HCT116 (cell line): Measurements from ENCODE around the gene NBL1. TPM values are rescaled to one million over a fixed set of nuclear protein-coding genes. Genes with fewer than 3 reads are reported as not detected.

Source experiments
- ATAC-seq: fragments of 200-7000 bp; cut with Tn5 transposase; 2 replicates; pipeline ENCODE4 v1.9.1; 2020; ENCODE audit warnings: mild to moderate bottlenecking, moderate library complexity
- BruUV-seq: library from RNA; stranded (reverse); fragments of 400-500 nt; replicated peaks from 2 replicates; lab custom pipeline; 2021; lab: Mats Ljungman, UMichigan
- CTCF ChIA-PET: fragments of 300-600 bp; sonication (Branson Sonifier 250); formaldehyde crosslinking; loops from one replicate; lab custom pipeline; 2021; ENCODE audit warnings: antibody characterized with exemption; lab: Charles Lee
- POLR2A ChIA-PET: fragments of 300-600, 350-600 bp; sonication (Branson Sonifier 250); formaldehyde crosslinking; loops from one replicate; lab custom pipeline; 2021; ENCODE audit warnings: antibody characterized with exemption; lab: Charles Lee
- RAD21 ChIA-PET, 2 experiments: fragments of 300-600 bp; sonication (Branson Sonifier 250); formaldehyde crosslinking; loops; one replicate each; lab custom pipeline; 2023; ENCODE audit warnings: low total read pairs in 2 of 2; ENCODE audit not compliant: uncharacterized antibody in 2 of 2, unreplicated experiment in 2 of 2, low non-redundant PET in 1 of 2; lab: Charles Lee
- DNase-seq: peaks from one replicate; pipeline ENCODE4 v3.0.0-alpha.2; 2010; ENCODE audit warnings: low read depth, low spot score
- H2AFZ ChIP-seq: fragments of 200-600 bp; shearing (Covaris generic), sonication (generic); 2 replicates; pipeline ENCODE4 v1.6.1; 2017; ENCODE audit warnings: low read depth, mixed run types, mixed read lengths, antibody characterized with exemption, low read length; ENCODE audit not compliant: poor library complexity, severe bottlenecking
- H3K27ac ChIP-seq: 2 replicates; pipeline ENCODE4 v1.5.1; 2012; ENCODE audit warnings: low read depth, low read length
- H3K27me3 ChIP-seq: fragments of 200-600 bp; sonication (generic); 2 replicates; pipeline ENCODE4 v1.6.1; 2016; ENCODE audit warnings: mixed run types, low read length, mixed read lengths; ENCODE audit not compliant: insufficient read depth
- H3K36me3 ChIP-seq, 2 experiments: fragments of 200-500 bp in 1 of 2; fragments of 200-600 bp in 1 of 2; sonication (Bioruptor generic) in 1 of 2; sonication (generic) in 1 of 2; 2 replicates each; pipeline versions ENCODE4 v1.5.1 to v1.6.1; 2014 to 2016; ENCODE audit warnings: low read length in 2 of 2, inconsistent platforms in 1 of 2, mixed read lengths in 1 of 2, mixed run types in 1 of 2; ENCODE audit not compliant: insufficient read depth in 2 of 2, control insufficient read depth in 1 of 2
- H3K4me1 ChIP-seq, 2 experiments: fragments of 200-600 bp in 1 of 2; sonication (generic) in 1 of 2; 2 replicates each; pipeline versions ENCODE4 v1.5.1 to v1.6.1; 2012 to 2017; ENCODE audit warnings: low read length in 2 of 2, inconsistent platforms in 1 of 2, mild to moderate bottlenecking in 1 of 2, mixed read lengths in 1 of 2, mixed run types in 1 of 2, moderate library complexity in 1 of 2; ENCODE audit not compliant: insufficient read depth in 2 of 2, control insufficient read depth in 1 of 2
- H3K4me2 ChIP-seq: fragments of 200-600 bp; sonication (generic); 2 replicates; pipeline ENCODE4 v1.6.1; 2017; ENCODE audit warnings: mixed run types, low read length, mixed read lengths
- H3K4me3 ChIP-seq, 2 experiments: fragments of 200-600 bp in 1 of 2; sonication (generic) in 1 of 2; replicated peaks in 1 of 2; 2 replicates each; pipeline ENCODE4 v1.5.1; 2011 to 2016; ENCODE audit warnings: low read length in 2 of 2, control low read depth in 1 of 2, low read depth in 1 of 2, mild to moderate bottlenecking in 1 of 2, mixed read lengths in 1 of 2, mixed run types in 1 of 2
- H3K79me2 ChIP-seq: fragments of 200-600 bp; sonication (generic); 2 replicates; pipeline ENCODE4 v1.6.1; 2017; ENCODE audit warnings: mild to moderate bottlenecking, mixed run types, low read length, moderate library complexity, mixed read lengths; ENCODE audit not compliant: insufficient read depth
- H3K9ac ChIP-seq: fragments of 200-600 bp; sonication (generic); 2 replicates; pipeline ENCODE4 v1.6.1; 2016; ENCODE audit warnings: low read length, mixed read lengths
- H3K9me2 ChIP-seq: fragments of 200-600 bp; sonication (generic), shearing (Covaris generic); 2 replicates; pipeline ENCODE4 v1.6.1; 2017; ENCODE audit warnings: mixed run types, mild to moderate bottlenecking, moderate library complexity; ENCODE audit not compliant: insufficient read depth
- H3K9me3 ChIP-seq, 2 experiments: fragments of 200-500 bp in 1 of 2; fragments of 200-600 bp in 1 of 2; sonication (Bioruptor generic) in 1 of 2; sonication (generic) in 1 of 2; 2 replicates each; pipeline ENCODE4 v1.6.1; 2014 to 2017; ENCODE audit warnings: low read length in 2 of 2, mixed read lengths in 2 of 2, inconsistent platforms in 1 of 2, low read depth in 1 of 2, mild to moderate bottlenecking in 1 of 2, mixed run types in 1 of 2, moderate library complexity in 1 of 2; ENCODE audit not compliant: control insufficient read depth in 1 of 2, insufficient read depth in 1 of 2
- H4K20me1 ChIP-seq: fragments of 200-600 bp; sonication (generic), shearing (Covaris generic); 2 replicates; pipeline ENCODE4 v1.6.1; 2017; ENCODE audit warnings: mixed run types, mild to moderate bottlenecking, moderate library complexity; ENCODE audit not compliant: insufficient read depth
- CBX3 ChIP-seq: IDR thresholded peaks from 2 replicates; pipeline ENCODE4 v1.6.1; 2012; ENCODE audit warnings: low read depth
- CEBPB ChIP-seq: IDR thresholded peaks from 2 replicates; pipeline ENCODE4 v1.6.1; 2012; ENCODE audit warnings: low read depth
- EGR1 ChIP-seq: IDR thresholded peaks from 2 replicates; pipeline ENCODE4 v1.6.1; 2012; ENCODE audit warnings: low read depth
- ELF1 ChIP-seq: IDR thresholded peaks from 2 replicates; pipeline ENCODE4 v1.6.1; 2012; ENCODE audit warnings: low read depth, borderline replicate concordance
- EZH2 ChIP-seq: fragments of 200-600 bp; sonication (generic); IDR thresholded peaks from 2 replicates; pipeline ENCODE4 v1.6.1; 2017; ENCODE audit warnings: antibody characterized with exemption, mixed run types
- FOSL1 ChIP-seq: IDR thresholded peaks from 2 replicates; pipeline ENCODE4 v1.6.1; 2012; ENCODE audit warnings: low read depth
- JUND ChIP-seq: IDR thresholded peaks from 2 replicates; pipeline ENCODE4 v1.6.1; 2012
- POLR2AphosphoS5 ChIP-seq: IDR thresholded peaks from 2 replicates; pipeline ENCODE4 v1.6.1; 2011; ENCODE audit warnings: mild to moderate bottlenecking, low read depth, low read length, moderate library complexity
- RAD21 ChIP-seq: IDR thresholded peaks from 2 replicates; pipeline ENCODE4 v1.6.1; 2012; ENCODE audit warnings: low read depth, mild to moderate bottlenecking
- SIN3A ChIP-seq: IDR thresholded peaks from 2 replicates; pipeline ENCODE4 v1.6.1; 2012; ENCODE audit warnings: low read depth
- SP1 ChIP-seq: IDR thresholded peaks from 2 replicates; pipeline ENCODE4 v1.6.1; 2012; ENCODE audit warnings: low read depth
- YY1 ChIP-seq: IDR thresholded peaks from 2 replicates; pipeline ENCODE4 v1.6.1; 2011; ENCODE audit warnings: low read length, low read depth, moderate library complexity, mild to moderate bottlenecking; ENCODE audit not compliant: insufficient replicate concordance; ENCODE audit errors: extremely low read depth
- ZFX ChIP-seq: fragments of 450-650 bp; IDR thresholded peaks from 2 replicates; pipeline ENCODE4 v1.6.1; 2017
- ZNF274 ChIP-seq: fragments of 200-500 bp; sonication (Bioruptor generic); IDR thresholded peaks from 2 replicates; pipeline ENCODE4 v1.6.1; 2014; ENCODE audit warnings: mild to moderate bottlenecking, low read depth, low read length, inconsistent platforms
- intact Hi-C: fragments of 100-400 bp; cut with micrococcal nuclease; formaldehyde crosslinking; loops from 2 replicates; pipeline ENCODE4 v1.10.0; 2022
- total RNA-seq: library from RNA; stranded (reverse); gene quantifications from one replicate; pipeline ENCODE4 v1.2.1, GENCODE V29; 2021; ENCODE audit not compliant: unreplicated experiment
- TF ChIP-seq, protein P1 (sequence below), 3 experiments: fragments of 200-600 bp in 1 of 3; sonication (generic) in 1 of 3; IDR thresholded peaks in 2 of 3; conservative IDR thresholded peaks in 1 of 3; 2 replicates each; pipeline ENCODE4 v1.5.1; 2012 to 2017; ENCODE audit warnings: low read depth in 2 of 3, low read length in 2 of 3, antibody characterized with exemption in 1 of 3, borderline replicate concordance in 1 of 3, control low read depth in 1 of 3, mild to moderate bottlenecking in 1 of 3, mixed read lengths in 1 of 3, mixed run types in 1 of 3, moderate library complexity in 1 of 3; ENCODE audit not compliant: insufficient read depth in 1 of 3

Gene NBL1
- total RNA-seq, 1 experiment from 2014 or later = 75.4 TPM

DNA sequence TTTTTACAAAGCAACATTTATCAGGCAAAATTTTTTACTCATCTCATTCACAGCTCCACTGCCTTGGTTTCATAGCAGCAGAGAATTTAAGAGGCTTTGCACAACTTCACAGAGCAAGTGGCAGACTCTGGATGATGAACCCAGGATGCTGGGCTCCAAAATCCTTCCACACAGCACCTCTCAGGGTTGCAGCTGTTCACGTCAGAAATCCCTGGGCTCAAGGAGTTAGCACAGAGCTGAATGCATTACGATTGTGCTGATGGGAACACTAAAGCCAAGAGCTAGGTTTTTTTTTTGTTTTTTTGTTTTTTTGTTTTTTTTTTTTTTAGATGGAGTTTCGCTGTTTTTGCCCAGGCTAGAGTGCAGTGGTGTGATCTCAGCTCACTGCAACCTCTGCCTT is 18.2 kb downstream of the NBL1 start:
- Histone ChIP-seq H3K4me3 (no peak overlapping the region), H4K20me1 (no peaks in the 10 kb centered on the region), H3K4me1 (peaks cover 0 to 12% of the 10 kb centered on the region in 2 experiments; a peak in 2 of 4 replicates), H3K27me3 (no peaks in the 10 kb centered on the region), H3K36me3 (no peaks in the 10 kb centered on the region), H3K9me2 (no peaks in the 10 kb centered on the region), H3K79me2 (no peaks in the 10 kb centered on the region), H3K9ac (no peak overlapping the region), H2AFZ (no peak overlapping the region), H3K27ac (no peak overlapping the region), H3K9me3 (no peaks in the 10 kb centered on the region), H3K4me2 (no peak overlapping the region)
- ChIA-PET CTCF (interaction anchor here (0.5 to 4.8 kb wide), 17 partner anchors 8 to 833 kb away, joined by 3 to 70 read pairs (median 4); partner anchors contain the start of gene UBR4), RAD21 (interaction anchor here (0.6 to 1.2 kb wide), 2 partner anchors 42 kb away, joined by 3 to 8 read pairs; no protein-coding TSS in a partner anchor), POLR2A (no interaction called here)
- TF ChIP-seq EZH2 (no peak), ZFX (no peak), RAD21 (no peak), EGR1 (no peak), JUND (no peak), SIN3A (no peak), SP1 (no peak), ZNF274 (no peak), YY1 (no peak), CEBPB (no peak), POLR2AphosphoS5 (no peak), CBX3 (no peak), ELF1 (no peak), FOSL1 (no peak)
- TF ChIP-seq, protein P1, sequence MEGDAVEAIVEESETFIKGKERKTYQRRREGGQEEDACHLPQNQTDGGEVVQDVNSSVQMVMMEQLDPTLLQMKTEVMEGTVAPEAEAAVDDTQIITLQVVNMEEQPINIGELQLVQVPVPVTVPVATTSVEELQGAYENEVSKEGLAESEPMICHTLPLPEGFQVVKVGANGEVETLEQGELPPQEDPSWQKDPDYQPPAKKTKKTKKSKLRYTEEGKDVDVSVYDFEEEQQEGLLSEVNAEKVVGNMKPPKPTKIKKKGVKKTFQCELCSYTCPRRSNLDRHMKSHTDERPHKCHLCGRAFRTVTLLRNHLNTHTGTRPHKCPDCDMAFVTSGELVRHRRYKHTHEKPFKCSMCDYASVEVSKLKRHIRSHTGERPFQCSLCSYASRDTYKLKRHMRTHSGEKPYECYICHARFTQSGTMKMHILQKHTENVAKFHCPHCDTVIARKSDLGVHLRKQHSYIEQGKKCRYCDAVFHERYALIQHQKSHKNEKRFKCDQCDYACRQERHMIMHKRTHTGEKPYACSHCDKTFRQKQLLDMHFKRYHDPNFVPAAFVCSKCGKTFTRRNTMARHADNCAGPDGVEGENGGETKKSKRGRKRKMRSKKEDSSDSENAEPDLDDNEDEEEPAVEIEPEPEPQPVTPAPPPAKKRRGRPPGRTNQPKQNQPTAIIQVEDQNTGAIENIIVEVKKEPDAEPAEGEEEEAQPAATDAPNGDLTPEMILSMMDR (IDR thresholded peaks at IDR 0.05 in 2 of 3, conservative IDR thresholded peaks at IDR 0.05 in 1 of 3; ENCODE audit: borderline replicate concordance in 1 of 3, insufficient read depth in 1 of 3, low read depth in 2 of 3, low read length in 2 of 3) = no peak
- intact Hi-C loops = loop anchor here (5.0 kb wide), 3 partner anchors 40 to 490 kb away; no protein-coding TSS in a partner anchor
- DNase-seq (no peak), ATAC-seq (no peak)
- no TSS peak for BruUV-seq
